AG09309 (cell line): ENCODE results near the gene SPOCK3.

Experiments used
- DNase-seq: peaks from one replicate; pipeline ENCODE4 v3.0.0-alpha.2; 2010; ENCODE audit warnings: low read depth
- H3K4me3 ChIP-seq: 2 replicates; pipeline ENCODE4 v1.5.1; 2011; ENCODE audit warnings: mild to moderate bottlenecking, low read depth, low read length, moderate library complexity; ENCODE audit not compliant: control insufficient read depth
- TF ChIP-seq, protein P1 (sequence below): IDR thresholded peaks from 2 replicates; pipeline ENCODE4 v1.5.1; 2011; ENCODE audit warnings: mild to moderate bottlenecking, low read depth, low read length, inconsistent platforms; ENCODE audit not compliant: insufficient read depth, control insufficient read depth; ENCODE audit errors: missing control alignments

The SPOCK3 gene

GRCh38 chr4:166924424-166924823 lies 309.9 kb downstream of the SPOCK3 start:
- no peak for DNase-seq
- H3K4me3 ChIP-seq: no peak overlapping the region
- TF ChIP-seq, protein P1, sequence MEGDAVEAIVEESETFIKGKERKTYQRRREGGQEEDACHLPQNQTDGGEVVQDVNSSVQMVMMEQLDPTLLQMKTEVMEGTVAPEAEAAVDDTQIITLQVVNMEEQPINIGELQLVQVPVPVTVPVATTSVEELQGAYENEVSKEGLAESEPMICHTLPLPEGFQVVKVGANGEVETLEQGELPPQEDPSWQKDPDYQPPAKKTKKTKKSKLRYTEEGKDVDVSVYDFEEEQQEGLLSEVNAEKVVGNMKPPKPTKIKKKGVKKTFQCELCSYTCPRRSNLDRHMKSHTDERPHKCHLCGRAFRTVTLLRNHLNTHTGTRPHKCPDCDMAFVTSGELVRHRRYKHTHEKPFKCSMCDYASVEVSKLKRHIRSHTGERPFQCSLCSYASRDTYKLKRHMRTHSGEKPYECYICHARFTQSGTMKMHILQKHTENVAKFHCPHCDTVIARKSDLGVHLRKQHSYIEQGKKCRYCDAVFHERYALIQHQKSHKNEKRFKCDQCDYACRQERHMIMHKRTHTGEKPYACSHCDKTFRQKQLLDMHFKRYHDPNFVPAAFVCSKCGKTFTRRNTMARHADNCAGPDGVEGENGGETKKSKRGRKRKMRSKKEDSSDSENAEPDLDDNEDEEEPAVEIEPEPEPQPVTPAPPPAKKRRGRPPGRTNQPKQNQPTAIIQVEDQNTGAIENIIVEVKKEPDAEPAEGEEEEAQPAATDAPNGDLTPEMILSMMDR: no peak

GRCh38 chr4:166913926-166914325 lies 320.4 kb downstream of the SPOCK3 start:
- DNase-seq: no peak
- no peak overlapping the region for H3K4me3 ChIP-seq
- TF ChIP-seq, protein P1: no peak

DNA sequence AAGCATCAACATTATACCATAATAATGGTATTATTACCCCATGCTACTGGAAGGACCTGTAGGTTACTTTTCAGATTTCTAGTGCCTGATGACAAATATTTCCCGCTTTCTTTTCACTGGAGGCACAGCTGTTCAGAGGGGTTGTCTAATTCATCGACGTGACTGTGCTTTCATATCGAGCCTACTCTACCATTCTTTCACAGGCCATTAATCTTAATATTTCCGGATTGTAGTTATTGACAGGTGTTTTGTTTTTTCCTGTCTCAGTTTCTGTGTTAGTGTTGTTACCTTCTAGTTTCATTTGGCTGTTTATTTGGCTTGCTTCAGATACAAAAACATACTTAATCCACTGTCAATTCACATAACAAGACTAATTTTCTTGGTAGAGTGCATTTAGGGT lies 330.9 kb downstream of the SPOCK3 start:
- DNase-seq: no peak
- TF ChIP-seq, protein P1: no peak
- no peak overlapping the region for H3K4me3 ChIP-seq

- TF ChIP-seq, protein P1: no peak
- no peak overlapping the region for H3K4me3 ChIP-seq
- DNase-seq: no peak
Measured at GRCh38 chr4:166902941-166903340, 331.4 kb downstream of the SPOCK3 start.

GRCh38 chr4:166896254-166896653 lies 338.0 kb downstream of the SPOCK3 start:
- TF ChIP-seq, protein P1: no peak
- H3K4me3 ChIP-seq: no peak overlapping the region
- no peak for DNase-seq

DNA sequence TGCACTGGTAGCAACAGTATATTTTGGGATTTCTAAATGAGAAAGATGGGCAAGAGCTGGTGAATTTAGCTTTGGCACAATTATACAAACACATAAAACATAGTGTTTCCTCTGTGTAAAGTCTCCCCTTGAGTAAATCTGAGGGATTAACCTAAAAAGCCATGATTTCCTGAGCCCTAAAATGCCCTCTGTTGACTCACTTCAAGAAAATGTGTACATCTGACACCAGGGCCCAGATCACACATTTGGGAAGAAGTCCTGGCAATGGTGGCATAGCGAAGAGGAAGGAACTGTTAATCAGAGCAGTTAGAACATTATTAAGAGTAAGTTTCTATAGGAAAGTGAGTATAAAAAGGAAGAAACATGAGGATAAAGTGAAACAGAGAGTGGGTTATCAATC lies 338.5 kb downstream of the SPOCK3 start:
- no peak overlapping the region for H3K4me3 ChIP-seq
- DNase-seq: no peak
- TF ChIP-seq, protein P1: no peak

DNA sequence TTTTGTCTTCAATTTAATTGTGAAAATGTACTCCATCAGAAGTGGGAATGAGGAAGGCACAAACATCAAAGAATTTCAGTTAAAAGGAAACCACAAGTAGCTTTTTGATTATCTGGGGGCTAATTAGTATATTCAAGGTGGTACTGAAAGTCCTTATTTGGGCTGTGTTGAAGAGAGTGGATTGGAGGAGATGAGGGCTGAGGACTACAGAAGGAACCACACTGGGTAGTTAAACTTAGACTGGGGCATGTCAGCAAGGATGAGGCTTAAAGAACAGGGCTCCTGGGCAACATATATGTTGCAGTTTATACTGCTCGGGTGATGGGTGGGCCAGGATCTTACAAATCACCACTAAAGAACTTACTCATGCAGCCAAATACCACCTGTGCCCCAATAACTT lies 346.8 kb downstream of the SPOCK3 start:
- TF ChIP-seq, protein P1: no peak
- DNase-seq: no peak
- no peak overlapping the region for H3K4me3 ChIP-seq
